HG02588 (cell line): ENCODE data around the gene NEDD4L.

ENCODE experiments used
- ATAC-seq: cut with Tn5 transposase; IDR thresholded peaks from one replicate; pipeline ENCODE4 v1.9.1; 2021; ENCODE audit warnings: mild to moderate bottlenecking, moderate library complexity; ENCODE audit not compliant: unreplicated experiment

The NEDD4L gene

GRCh38 chr18:58228762-58229161 lies 184.7 kb downstream of the NEDD4L start:
- no peak for ATAC-seq

DNA sequence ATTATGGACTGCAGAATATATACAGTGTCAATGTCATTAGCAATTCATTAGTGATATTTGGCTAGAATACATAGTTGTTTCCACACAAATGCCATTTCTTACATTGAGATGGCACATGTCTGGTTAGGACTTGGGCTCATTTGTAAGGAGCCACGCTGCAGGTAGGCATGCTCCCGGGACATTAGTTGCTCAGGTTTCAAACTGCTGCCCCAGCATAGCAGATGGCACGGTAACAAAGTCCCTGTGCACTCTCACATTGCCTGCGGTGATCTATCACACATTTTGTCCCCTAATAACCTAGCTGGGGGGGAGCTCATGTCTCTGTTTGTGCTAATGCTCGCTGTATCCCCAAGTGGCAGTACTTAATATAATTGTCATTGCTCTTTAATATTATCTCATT lies 185.1 kb downstream of the NEDD4L start:
- ATAC-seq = no peak

GRCh38 chr18:58230438-58231179 lies 186.6 kb downstream of the NEDD4L start:
- no peak for ATAC-seq

GRCh38 chr18:58231930-58232329 lies 187.9 kb downstream of the NEDD4L start:
- no peak for ATAC-seq

DNA sequence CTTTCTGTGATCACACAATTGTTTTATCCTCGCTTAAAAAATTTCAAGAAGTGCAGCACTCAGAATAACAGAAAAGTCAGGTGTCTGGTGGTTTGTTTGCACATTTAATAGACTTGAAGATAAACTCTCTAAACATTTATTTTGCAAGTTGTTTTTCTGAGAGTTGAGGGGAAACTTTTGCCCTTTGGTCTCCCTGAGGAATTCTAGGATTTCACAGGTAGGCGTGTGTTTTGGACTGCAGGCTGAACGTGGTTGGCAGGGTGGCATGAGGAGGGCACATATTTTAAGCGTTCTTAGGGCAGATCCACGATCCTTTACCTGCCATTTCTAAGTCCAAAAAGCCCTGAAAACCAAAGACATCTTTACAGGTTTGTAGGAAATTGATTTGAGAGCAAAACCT lies 188.6 kb downstream of the NEDD4L start:
- no peak for ATAC-seq

DNA sequence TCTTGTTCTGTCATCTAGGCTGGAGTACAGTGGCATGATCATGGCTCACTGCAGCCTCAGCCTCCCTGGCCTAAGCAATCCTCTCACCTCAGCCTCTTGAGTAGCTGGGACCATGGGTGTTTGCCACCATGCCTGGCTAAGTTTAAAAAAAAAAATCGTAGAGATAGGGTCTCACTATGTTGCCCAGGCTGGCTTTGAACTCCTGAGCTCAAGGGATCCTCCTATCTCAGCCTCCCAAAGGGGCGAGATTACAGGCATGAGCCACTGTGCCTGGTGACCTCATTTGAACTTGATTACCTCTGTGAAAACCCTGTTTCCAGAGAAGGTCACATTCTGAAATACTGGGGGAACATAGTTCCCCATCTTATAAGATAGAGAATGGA lies 190.3 kb downstream of the NEDD4L start:
- no peak for ATAC-seq

DNA sequence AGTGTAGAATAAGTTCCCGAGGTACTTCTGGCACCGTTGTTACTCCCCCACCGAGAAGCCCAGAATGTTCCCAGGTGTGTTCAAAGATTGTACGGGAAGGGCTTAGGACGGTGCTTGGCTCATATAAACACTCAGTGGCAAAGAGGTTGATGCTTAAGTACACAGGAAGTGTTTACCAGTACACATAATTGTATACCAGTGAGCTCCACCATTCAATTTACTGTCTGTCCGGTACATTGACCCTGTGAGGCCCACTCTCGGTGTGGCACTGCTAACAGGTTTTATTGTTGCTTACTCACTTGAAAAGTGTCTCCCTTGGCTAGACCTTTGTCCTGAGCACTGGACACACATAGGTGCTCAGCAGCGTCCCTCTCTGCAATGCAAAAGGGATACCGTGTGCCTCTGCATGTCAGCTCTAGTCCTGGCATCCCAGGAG lies 191.0 kb downstream of the NEDD4L start:
- no peak for ATAC-seq

- no peak for ATAC-seq
Measured at GRCh38 chr18:58239879-58240278, 195.9 kb downstream of the NEDD4L start.

- ATAC-seq = no peak
Measured at GRCh38 chr18:58241026-58241679, 197.1 kb downstream of the NEDD4L start.

DNA sequence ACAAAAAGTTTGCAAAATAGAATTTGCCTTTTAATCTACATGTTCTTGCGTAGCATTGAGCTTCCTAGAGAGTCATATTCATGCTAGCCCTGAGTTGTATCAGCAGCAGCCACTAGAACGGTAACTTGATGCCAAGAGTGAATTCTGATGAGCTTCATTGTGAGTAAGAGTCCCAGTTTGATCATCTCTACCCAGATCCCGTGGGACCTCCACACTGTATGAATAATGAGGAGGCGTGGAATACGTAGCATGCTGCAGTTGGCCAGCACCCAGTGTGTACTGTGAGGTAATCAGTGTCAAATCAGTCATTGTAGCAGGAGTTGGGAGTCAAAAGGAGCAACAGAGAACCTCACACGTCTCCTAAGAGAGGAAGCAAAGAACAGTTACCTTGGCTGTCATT lies 197.9 kb downstream of the NEDD4L start:
- ATAC-seq = no peak

- ATAC-seq = no peak
Measured at GRCh38 chr18:58242435-58242834, 198.4 kb downstream of the NEDD4L start.

- ATAC-seq = no peak
Measured at GRCh38 chr18:58242968-58243367, 198.9 kb downstream of the NEDD4L start.

- no peak for ATAC-seq
Measured at GRCh38 chr18:58243401-58243800, 199.4 kb downstream of the NEDD4L start.

GRCh38 chr18:58247363-58247834 lies 203.4 kb downstream of the NEDD4L start:
- no peak for ATAC-seq

DNA sequence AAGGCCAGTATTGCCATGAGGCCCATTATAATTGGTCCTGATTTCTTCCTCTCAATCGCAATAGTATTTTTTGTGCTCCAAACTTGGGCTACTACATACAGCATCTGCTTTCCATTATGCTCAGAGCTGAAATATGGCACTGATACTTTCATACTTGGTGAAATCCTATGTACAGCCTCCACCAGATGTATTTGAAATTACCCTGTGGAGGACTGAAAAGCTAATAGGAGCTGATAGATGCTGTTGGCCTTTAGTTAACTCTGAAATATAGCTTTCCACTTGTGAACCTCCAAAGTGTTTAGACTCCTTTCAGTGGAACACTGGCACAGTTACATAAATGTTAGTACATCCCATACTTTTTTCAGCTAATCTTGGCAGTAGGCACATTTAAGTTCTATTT lies 205.7 kb downstream of the NEDD4L start:
- ATAC-seq = no peak

DNA sequence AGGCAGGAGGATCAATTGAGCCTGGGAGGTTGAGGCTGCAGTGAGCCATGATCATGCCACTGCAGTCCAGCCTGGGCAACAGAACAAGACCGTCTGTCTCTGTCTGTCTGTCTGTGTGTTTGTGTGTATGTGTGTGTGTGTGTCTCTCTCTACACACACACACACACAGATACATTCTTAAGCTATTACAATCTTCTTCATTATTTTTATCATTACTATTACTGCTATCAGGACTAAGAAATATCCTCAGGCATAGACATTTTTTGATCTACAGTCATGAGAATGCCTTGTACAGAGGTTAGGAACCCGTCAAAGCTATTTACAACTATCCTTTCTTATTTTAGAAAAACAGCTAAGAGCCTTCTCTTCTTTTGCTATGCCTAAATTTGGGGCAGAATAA lies 207.4 kb downstream of the NEDD4L start:
- no peak for ATAC-seq

GRCh38 chr18:58252166-58252565 lies 208.1 kb downstream of the NEDD4L start:
- ATAC-seq = no peak

- ATAC-seq = no peak
Measured at GRCh38 chr18:58253318-58253717, 209.3 kb downstream of the NEDD4L start.

DNA sequence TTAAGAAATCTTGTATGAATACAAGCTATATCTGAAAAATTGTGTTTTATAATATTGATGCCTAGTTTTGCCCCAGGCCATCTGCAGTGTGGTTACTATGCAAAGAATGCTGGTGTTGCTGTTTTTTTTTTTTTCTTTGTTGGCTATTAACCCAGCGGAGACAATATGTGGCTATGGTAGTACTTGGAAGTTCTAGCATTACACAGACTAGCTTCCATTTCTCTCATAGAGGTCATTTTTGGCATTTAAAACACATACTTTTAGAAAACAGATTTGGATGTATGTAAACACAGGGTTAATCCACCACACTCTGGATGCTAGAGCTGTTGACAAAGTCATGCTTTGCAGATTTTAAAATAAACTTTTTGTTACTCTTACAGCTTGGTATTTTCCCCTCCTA lies 209.8 kb downstream of the NEDD4L start:
- no peak for ATAC-seq

- no peak for ATAC-seq
Measured at GRCh38 chr18:58254873-58255511, 211.0 kb downstream of the NEDD4L start.

DNA sequence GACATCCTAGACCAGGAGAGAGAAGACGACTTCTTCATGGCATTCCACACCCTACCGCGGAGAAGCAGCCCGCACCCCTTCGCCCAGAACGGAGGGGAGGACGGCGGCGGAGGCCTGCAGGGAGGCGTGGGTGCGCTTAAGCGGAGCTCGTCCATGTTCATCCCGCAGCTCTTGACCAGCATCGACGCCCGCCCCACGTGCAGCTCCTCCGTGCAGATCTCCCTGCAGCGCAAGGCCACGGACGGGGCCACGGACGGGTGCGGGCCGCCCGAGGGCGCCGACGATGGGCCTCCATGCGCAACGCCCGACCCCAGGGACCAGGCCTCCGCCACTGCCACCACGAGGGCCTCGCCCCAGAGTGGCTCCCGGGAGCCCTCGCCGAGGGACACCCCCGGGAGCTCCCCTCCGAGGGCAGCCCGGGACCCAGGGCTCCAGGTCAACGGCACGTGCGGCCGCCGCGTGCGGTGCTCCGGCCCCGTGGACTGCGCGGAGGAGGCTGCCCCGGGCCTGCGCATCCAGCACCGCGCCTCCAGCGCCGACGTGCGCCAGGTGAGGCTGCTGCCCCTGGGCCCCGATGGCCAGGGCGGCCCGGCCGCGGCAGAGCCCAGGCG lies 211.8 kb downstream of the NEDD4L start:
- ATAC-seq = no peak
